Measurements from ENCODE around the gene SHC1.
A peak's percentile ranks its signal among the peaks of the same experiment; 100 is the strongest.
"Not testable (repeated sequence)": the region's sequence is repeated elsewhere in the genome, so short reads cannot be mapped to it uniquely, and the experiment has no call there.

The SHC1 gene

DNA sequence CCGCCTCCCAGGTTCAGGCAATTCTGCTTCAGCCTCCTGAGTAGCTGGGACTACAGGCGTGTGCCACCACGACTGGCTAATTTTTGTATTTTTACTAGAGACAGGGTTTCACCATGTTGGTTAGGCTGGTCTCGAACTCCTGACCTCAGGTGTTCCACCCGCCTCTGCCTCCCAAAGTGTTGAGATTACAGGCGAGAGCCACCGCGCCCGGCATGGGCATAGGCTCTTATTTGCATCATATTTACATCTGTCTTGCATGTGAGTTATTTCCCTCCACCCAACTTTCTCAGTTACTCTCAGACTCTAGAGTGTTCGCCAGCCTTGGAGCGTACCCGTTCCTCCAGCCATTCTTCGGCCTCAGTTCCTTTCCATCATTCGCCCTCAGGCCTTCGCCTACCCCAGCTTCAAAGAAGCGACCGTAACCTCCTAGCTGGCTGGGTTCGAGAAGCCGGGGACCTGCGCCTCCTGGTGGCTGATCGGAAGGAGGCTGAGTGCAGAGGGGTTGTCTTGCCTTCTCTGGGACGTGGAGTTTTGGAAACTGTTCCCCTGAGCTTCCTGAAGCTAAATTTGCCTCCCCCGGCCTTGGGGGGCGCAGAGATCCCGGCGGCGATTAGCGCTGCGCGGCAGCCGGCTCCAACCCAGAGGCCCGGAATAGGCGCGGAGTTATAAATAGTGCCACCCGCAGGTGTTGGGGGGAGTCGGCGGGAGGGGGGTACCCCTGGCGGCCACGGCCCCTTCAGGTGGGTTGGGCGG is 28.4 kb upstream of the SHC1 start:
- peak; percentile 71 for DNase-seq (ENCODE audit: low read depth)
- peak overlapping the region; percentile 37 for H3K4me3 ChIP-seq (ENCODE audit: low read length)
- TF ChIP-seq, protein P1, sequence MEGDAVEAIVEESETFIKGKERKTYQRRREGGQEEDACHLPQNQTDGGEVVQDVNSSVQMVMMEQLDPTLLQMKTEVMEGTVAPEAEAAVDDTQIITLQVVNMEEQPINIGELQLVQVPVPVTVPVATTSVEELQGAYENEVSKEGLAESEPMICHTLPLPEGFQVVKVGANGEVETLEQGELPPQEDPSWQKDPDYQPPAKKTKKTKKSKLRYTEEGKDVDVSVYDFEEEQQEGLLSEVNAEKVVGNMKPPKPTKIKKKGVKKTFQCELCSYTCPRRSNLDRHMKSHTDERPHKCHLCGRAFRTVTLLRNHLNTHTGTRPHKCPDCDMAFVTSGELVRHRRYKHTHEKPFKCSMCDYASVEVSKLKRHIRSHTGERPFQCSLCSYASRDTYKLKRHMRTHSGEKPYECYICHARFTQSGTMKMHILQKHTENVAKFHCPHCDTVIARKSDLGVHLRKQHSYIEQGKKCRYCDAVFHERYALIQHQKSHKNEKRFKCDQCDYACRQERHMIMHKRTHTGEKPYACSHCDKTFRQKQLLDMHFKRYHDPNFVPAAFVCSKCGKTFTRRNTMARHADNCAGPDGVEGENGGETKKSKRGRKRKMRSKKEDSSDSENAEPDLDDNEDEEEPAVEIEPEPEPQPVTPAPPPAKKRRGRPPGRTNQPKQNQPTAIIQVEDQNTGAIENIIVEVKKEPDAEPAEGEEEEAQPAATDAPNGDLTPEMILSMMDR (conservative IDR thresholded peaks at IDR 0.05; ENCODE audit: low read length) = peak; percentile 89

DNA sequence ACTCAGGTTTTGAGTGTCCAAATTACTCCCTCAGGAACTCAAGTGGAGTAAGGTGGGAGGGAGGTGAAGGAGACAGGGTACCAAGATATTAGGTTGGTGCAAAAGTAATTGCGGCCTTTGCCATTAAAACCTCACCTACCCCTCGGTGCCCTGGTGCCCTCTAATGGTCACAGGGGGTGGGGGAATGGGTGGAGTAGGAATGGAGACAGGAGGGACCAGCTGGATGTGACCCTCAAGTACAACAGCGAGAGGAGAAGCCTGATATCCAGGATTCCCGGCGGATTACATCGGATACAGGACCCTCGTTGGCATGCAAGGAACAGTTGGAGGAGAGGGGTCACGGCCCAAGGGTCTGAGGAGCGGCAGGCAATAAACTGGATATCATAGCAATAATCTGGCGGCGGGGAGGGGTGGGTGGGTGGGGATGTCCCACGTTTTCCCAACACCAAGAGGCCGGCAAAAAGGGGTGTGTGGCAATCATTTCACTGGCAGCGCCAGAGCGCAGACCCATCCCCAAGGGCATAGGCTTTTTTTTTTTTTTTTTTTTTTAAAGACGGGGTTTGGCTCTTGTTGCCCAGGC is 27.7 kb upstream of the SHC1 start:
- DNase-seq (ENCODE audit: low read depth) = no peak
- TF ChIP-seq, protein P1 (conservative IDR thresholded peaks at IDR 0.05; ENCODE audit: low read length) = 0 out of 2 replicates have a peak, but pooled peaks have one; percentile 15
- no peak overlapping the region for H3K4me3 ChIP-seq (ENCODE audit: low read length)

DNA sequence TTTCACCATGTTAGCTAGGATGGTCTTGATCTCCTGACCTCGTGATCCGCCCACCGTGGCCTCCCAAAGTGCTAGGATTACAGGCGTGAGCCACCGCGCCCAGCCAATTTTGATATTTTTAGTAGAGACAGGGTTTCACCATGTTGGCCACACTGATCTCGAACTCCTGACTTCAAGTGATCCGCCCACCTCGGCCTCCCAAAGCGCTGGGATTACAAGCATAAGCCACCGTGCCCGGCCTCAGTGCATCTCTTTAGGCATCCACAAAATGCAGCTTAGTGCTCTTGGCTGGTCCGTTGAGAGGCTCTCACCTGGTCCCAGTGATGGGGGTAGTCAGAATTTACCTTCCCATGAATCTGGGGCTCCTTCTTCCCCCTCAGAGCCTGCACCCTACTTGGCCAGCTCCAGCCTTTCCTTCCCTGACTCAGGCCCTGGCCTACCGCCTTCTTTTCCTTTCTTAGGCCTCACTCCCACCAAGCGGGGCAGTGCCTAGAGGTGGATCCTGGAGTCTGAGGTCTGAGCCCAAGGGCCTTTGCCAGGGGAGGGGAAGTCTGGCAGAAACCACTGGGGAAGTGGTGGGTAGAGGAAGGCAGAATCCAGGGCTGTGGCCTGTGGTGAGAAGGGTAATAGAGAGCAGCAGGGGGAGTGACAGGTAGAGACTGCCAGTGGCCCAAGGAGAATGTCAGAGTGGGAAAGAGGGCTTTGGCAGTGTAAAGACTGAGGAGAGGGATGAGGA is 26.6 kb upstream of the SHC1 start:
- TF ChIP-seq, protein P1 (conservative IDR thresholded peaks at IDR 0.05; ENCODE audit: low read length) = no peak
- no peak overlapping the region for H3K4me3 ChIP-seq (ENCODE audit: low read length)
- no peak for DNase-seq (ENCODE audit: low read depth)

DNA sequence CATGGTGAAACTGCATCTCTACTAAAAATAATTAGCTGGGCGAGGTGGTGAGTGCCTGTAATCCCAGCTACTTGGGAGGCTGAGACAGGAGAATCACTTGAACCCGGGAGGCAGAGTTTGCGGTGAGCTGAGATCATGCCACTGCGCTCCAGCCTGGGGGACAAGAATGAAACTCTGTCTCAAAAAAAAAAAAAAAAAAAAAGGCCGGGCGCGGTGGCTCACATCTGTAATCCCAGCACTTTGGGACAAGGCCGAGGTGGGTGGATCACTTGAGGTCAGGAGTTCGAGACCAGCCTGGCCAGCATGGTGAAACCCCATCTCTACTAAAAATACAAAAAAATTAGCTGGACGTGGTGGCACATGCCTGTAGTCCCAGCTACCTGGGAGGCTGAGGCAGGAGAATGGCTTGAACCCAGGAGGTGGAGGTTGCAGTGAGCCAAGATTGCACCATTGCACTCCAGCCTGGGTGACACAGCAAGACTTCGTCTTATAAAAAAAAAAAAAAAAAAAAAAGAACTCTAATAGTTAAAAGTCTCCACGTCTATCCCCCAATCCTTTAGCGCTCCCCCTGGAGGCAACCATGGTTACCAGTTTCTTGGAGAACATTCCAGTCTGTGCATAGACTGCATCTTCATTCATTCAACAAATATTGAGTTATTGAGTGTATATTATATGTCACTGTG is 24.9 kb upstream of the SHC1 start:
- H3K4me3 ChIP-seq (ENCODE audit: low read length) = not testable (repeated sequence)
- DNase-seq (ENCODE audit: low read depth) = peak; percentile 87
- TF ChIP-seq, protein P1 (conservative IDR thresholded peaks at IDR 0.05; ENCODE audit: low read length) = peak; percentile 62

DNA sequence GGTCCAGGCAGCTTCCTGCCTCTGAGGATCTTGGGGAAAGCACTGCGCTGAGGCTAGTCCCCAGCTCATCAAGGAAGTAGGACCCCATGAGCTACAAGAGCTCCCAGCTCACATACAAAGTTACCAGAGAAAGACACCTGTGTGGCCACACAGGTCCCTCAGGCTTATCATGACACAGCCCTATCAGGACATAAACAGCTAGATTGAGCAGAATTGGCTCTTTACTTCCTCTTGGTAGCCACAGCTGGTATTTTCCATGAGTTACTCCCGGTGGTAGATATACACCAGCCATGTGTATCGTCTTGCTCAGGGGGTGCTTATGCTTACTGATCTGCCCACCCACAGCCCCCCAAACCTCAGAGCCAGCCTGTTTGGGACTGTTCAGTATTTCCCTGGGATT is 24.0 kb upstream of the SHC1 start:
- DNase-seq (ENCODE audit: low read depth) = no peak
- H3K4me3 ChIP-seq (ENCODE audit: low read length) = no peak overlapping the region
- TF ChIP-seq, protein P1 (conservative IDR thresholded peaks at IDR 0.05; ENCODE audit: low read length) = no peak

DNA sequence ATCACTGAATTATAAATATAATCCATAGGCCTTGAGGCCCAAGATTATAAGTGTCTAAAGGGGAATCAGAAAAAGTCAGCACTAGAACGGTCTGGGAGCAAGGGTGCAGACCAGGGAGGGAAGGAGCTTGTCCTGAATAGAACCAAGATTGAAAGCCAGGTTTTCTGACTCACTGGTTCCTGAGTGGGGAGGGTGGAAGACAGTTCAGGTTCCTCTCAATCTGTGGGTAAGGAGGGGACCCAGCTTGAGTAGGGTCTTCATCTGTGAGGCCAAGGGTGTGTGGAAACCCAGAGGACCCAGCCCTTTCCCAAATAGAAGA is 23.7 kb upstream of the SHC1 start:
- H3K4me3 ChIP-seq (ENCODE audit: low read length) = no peak overlapping the region
- no peak for DNase-seq (ENCODE audit: low read depth)
- TF ChIP-seq, protein P1 (conservative IDR thresholded peaks at IDR 0.05; ENCODE audit: low read length) = no peak

Data from AG10803 (cell line).